Activated CD4-positive, alpha-beta T cell treated with anti-CD3 and anti-CD28 coated beads for 36 hours (primary cell): ENCODE results near the gene TTN. TPM values are rescaled to one million over a fixed set of nuclear protein-coding genes. Genes with fewer than 3 reads are reported as not detected.

ENCODE experiments used
- ATAC-seq: fragments of 200-7000 bp; cut with Tn5 transposase; one replicate; pipeline ENCODE4 v1.10.0; 2021; ENCODE audit warnings: mild to moderate bottlenecking, moderate library complexity
- CTCF ChIA-PET: fragments of 350-600 bp; sonication (Branson Sonifier 250); formaldehyde crosslinking; loops from one replicate; lab custom pipeline; 2021; ENCODE audit warnings: antibody characterized with exemption; lab: Charles Lee
- POLR2A ChIA-PET: fragments of 350-600 bp; sonication (Branson Sonifier 250); formaldehyde crosslinking; loops from one replicate; lab custom pipeline; 2021; ENCODE audit warnings: antibody characterized with exemption, inconsistent platforms; lab: Charles Lee
- DNase-seq: peaks from one replicate; pipeline ENCODE4 v3.0.0-alpha.2; 2020
- H3K27ac Mint-ChIP-seq: one replicate; pipeline ENCODE4 v1.8.0; 2021; ENCODE audit warnings: mixed read lengths
- H3K27me3 Mint-ChIP-seq: one replicate; pipeline ENCODE4 v1.8.0; 2021; ENCODE audit warnings: mixed read lengths
- H3K36me3 Mint-ChIP-seq: one replicate; pipeline ENCODE4 v1.8.0; 2021; ENCODE audit warnings: low read depth, mixed read lengths
- H3K4me1 Mint-ChIP-seq: one replicate; pipeline ENCODE4 v1.8.0; 2021; ENCODE audit warnings: mixed read lengths
- H3K4me3 Mint-ChIP-seq: one replicate; pipeline ENCODE4 v1.8.0; 2021; ENCODE audit warnings: mild to moderate bottlenecking, moderate library complexity, mixed read lengths
- H3K9me3 Mint-ChIP-seq: one replicate; pipeline ENCODE4 v1.8.0; 2021; ENCODE audit warnings: low read depth, mixed read lengths
- intact Hi-C, 2 experiments: fragments of 100-400 bp; cut with DNase I in 1 of 2; cut with micrococcal nuclease in 1 of 2; formaldehyde crosslinking; loops; one replicate each; pipeline versions ENCODE4 v1.14.2 to v1.15.1; 2022 to 2024; cut with DNase I, micrococcal nuclease
- total RNA-seq, 2 experiments: library from RNA; stranded (reverse); gene quantifications; one replicate each; pipeline ENCODE4 v1.2.3, GENCODE V29; 2021

TTN gene
- total RNA-seq, 2 experiments from 2014 or later = 1.6 to 3.1 TPM

- ATAC-seq (no peak), DNase-seq (no peak)
- intact Hi-C loops = loop anchor here (1.0 to 10.0 kb wide), 7 partner anchors 35 to 435 kb away; no protein-coding TSS in a partner anchor
- no peaks in the 10 kb centered on the region for H3K9me3 Mint-ChIP-seq
- peak overlapping the region; percentile 97 for H3K27ac Mint-ChIP-seq
- H3K4me3 Mint-ChIP-seq = peak overlapping the region; percentile 89
- ChIA-PET POLR2A (interaction anchor here (0.7 to 1.0 kb wide), 3 partner anchors 16 to 65 kb away, joined by 3 to 4 read pairs (median 4); partner anchors contain the start of genes PJVK and PRKRA), CTCF (interaction anchor here (0.6 to 1.4 kb wide), 4 partner anchors 9 to 42 kb away, joined by 3 to 5 read pairs (median 4); no protein-coding TSS in a partner anchor)
- peaks cover 43% of the 10 kb centered on the region for H3K4me1 Mint-ChIP-seq
- H3K36me3 Mint-ChIP-seq = peaks cover 2% of the 10 kb centered on the region
- no peaks in the 10 kb centered on the region for H3K27me3 Mint-ChIP-seq
These were observed 327.4 kb downstream of the TTN start for GRCh38 chr2:178479758-178480226.

- H3K4me1 Mint-ChIP-seq = peaks cover 39% of the 10 kb centered on the region
- peaks cover 2% of the 10 kb centered on the region for H3K36me3 Mint-ChIP-seq
- POLR2A ChIA-PET = interaction anchor here (0.9 kb wide), 1 partner anchor 28 kb away, joined by 3 read pairs; the partner anchor contains the start of genes PJVK and PRKRA
- H3K9me3 Mint-ChIP-seq = no peaks in the 10 kb centered on the region
- H3K4me3 Mint-ChIP-seq = peak overlapping the region; percentile 89
- no peak for ATAC-seq
- no peak for DNase-seq
- no peaks in the 10 kb centered on the region for H3K27me3 Mint-ChIP-seq
- intact Hi-C loops = loop anchor here (2.0 to 10.0 kb wide), 5 partner anchors 36 to 436 kb away; no protein-coding TSS in a partner anchor
- CTCF ChIA-PET = interaction anchor here (1.0 to 1.4 kb wide), 3 partner anchors 9 to 42 kb away, joined by 3 to 5 read pairs (median 4); no protein-coding TSS in a partner anchor
- peak overlapping the region; percentile 97 for H3K27ac Mint-ChIP-seq
These were observed 328.0 kb downstream of the TTN start for GRCh38 chr2:178479275-178479616.

- peak within 1 kb of the TSS; percentile 89 for H3K4me3 Mint-ChIP-seq
- H3K36me3 Mint-ChIP-seq = peaks cover 2% of the 10 kb centered on the region
- intact Hi-C loops = loop anchor here (1.0 to 10.0 kb wide), 7 partner anchors 27 to 436 kb away; partner anchors contain the start of genes PJVK (in 2 of the 2) and PRKRA (in 2 of the 2)
- ChIA-PET POLR2A (no interaction called here), CTCF (interaction anchor here (1.3 kb wide), 1 partner anchor 41 kb away, joined by 4 read pairs; no protein-coding TSS in a partner anchor)
- peak within 1 kb of the TSS; percentile 97 for H3K27ac Mint-ChIP-seq
- H3K27me3 Mint-ChIP-seq = no peaks in the 10 kb centered on the region
- peak; percentile 89 for DNase-seq
- no peaks in the 10 kb centered on the region for H3K9me3 Mint-ChIP-seq
- peaks cover 38% of the 10 kb centered on the region for H3K4me1 Mint-ChIP-seq
- peak; percentile 73 for ATAC-seq
These were observed 328.6 kb downstream of the TTN start, which contains the start of gene FKBP7 for GRCh38 chr2:178478439-178479274. Gene FKBP7, minus strand, starts transcription at chr2:178478600. Its CDS starts 101 bp downstream, at chr2:178478499.

GRCh38 chr2:178478130-178478438 lies 329.1 kb downstream of the TTN start:
- ChIA-PET POLR2A (no interaction called here), CTCF (no interaction called here)
- no peaks in the 10 kb centered on the region for H3K27me3 Mint-ChIP-seq
- DNase-seq (peak; percentile 36), ATAC-seq (no peak)
- no peaks in the 10 kb centered on the region for H3K9me3 Mint-ChIP-seq
- intact Hi-C loops = loop anchor here (1.0 to 10.0 kb wide), 7 partner anchors 27 to 437 kb away; partner anchors contain the start of genes PJVK (in 2 of the 2) and PRKRA (in 2 of the 2)
- peak overlapping the region; percentile 89 for H3K4me3 Mint-ChIP-seq
- H3K36me3 Mint-ChIP-seq = peaks cover 2% of the 10 kb centered on the region
- peaks cover 35% of the 10 kb centered on the region for H3K4me1 Mint-ChIP-seq
- H3K27ac Mint-ChIP-seq = peak overlapping the region; percentile 97

- peaks cover 30% of the 10 kb centered on the region for H3K4me1 Mint-ChIP-seq
- ATAC-seq = no peak
- DNase-seq = no peak
- CTCF ChIA-PET = interaction anchor here (0.6 kb wide), 1 partner anchor 30 kb away, joined by 7 read pairs; no protein-coding TSS in a partner anchor
- POLR2A ChIA-PET = no interaction called here
- peak overlapping the region; percentile 89 for H3K4me3 Mint-ChIP-seq
- no peak overlapping the region for H3K27ac Mint-ChIP-seq
- intact Hi-C loops = loop anchor here (1.0 to 10.0 kb wide), 7 partner anchors 26 to 437 kb away; partner anchors contain the start of genes PJVK (in 2 of the 2) and PRKRA (in 2 of the 2)
- no peaks in the 10 kb centered on the region for H3K27me3 Mint-ChIP-seq
- no peaks in the 10 kb centered on the region for H3K9me3 Mint-ChIP-seq
- H3K36me3 Mint-ChIP-seq = peaks cover 2% of the 10 kb centered on the region
These were observed 329.6 kb downstream of the TTN start for GRCh38 chr2:178477443-178478129.

- ChIA-PET POLR2A (no interaction called here), CTCF (interaction anchor here (1.3 kb wide), 1 partner anchor 18 kb away, joined by 4 read pairs; no protein-coding TSS in a partner anchor)
- Mint-ChIP-seq H3K36me3 (peaks cover 2% of the 10 kb centered on the region), H3K9me3 (no peaks in the 10 kb centered on the region), H3K4me3 (no peak overlapping the region), H3K27me3 (no peaks in the 10 kb centered on the region), H3K4me1 (peaks cover 19% of the 10 kb centered on the region), H3K27ac (no peak overlapping the region)
- ATAC-seq = no peak
- no peak for DNase-seq
- intact Hi-C loops = loop anchor here (5.0 to 10.0 kb wide), 3 partner anchors 226 to 438 kb away; no protein-coding TSS in a partner anchor
These were observed 330.7 kb downstream of the TTN start for GRCh38 chr2:178476477-178476876.

Other genes with a start within 250 kb of the TTN start
- 1 to 10 TPM; 2.6 to 4.3 TPM for gene CCDC141, start 242.7 kb upstream of the TTN start, total RNA-seq